NT2/D1 (cell line): ENCODE results near the gene CREB5.

Experiments
- SUZ12 ChIP-seq: IDR thresholded peaks from 2 replicates; pipeline ENCODE4 v1.6.1; 2011; ENCODE audit not compliant: insufficient read length, insufficient read depth; ENCODE audit errors: extremely low read depth
- YY1 ChIP-seq: IDR thresholded peaks from 2 replicates; pipeline ENCODE4 v1.6.1; 2011; ENCODE audit not compliant: insufficient read length, insufficient read depth
- ZNF274 ChIP-seq: IDR thresholded peaks from 2 replicates; pipeline ENCODE4 v1.6.1; 2011; ENCODE audit warnings: mild to moderate bottlenecking, low read depth, low read length

DNA sequence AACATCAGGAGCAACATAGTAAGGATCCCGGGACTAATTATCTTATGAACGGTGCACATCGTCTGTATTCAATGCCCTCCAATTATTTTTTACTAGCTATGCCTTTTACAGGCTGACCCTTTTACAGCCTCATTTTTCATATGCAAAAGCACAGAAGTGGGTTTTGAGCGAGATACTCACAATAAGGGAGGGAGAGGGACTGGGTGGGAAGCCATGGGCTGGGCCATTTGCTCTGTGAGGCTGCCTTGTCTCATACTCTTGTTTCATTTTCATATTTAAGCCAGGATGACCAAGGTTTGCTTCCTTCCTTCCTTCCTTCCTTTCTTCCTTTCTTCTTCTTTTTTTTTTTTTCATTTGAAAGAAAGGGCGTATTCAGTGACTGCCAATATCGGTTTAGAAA is 286.5 kb downstream of the CREB5 start:
- TF ChIP-seq SUZ12, result no peak
- TF ChIP-seq YY1, result no peak
- TF ChIP-seq ZNF274, result no peak
